Activated naive CD8-positive, alpha-beta T cell treated with anti-CD3 and anti-CD28 coated beads, Interleukin-2, amount 50 U/mL, for 24 hours (primary cell): Measurements from ENCODE around the gene GOLGA3.
A peak's percentile ranks its signal among the peaks of the same experiment; 100 is the strongest.
"Not testable (repeated sequence)": the region's sequence is repeated elsewhere in the genome, so short reads cannot be mapped to it uniquely, and the experiment has no call there.

Source experiments
- ATAC-seq: fragments of 150-1000 bp; cut with Tn5 transposase; one replicate; pipeline ENCODE4 v1.10.0; 2021
- DNase-seq: peaks from one replicate; pipeline ENCODE4 v3.0.0; 2021
- H3K27ac Mint-ChIP-seq: one replicate; pipeline ENCODE4 v1.8.0; 2021; ENCODE audit warnings: mild to moderate bottlenecking, mixed read lengths
- H3K27me3 Mint-ChIP-seq: one replicate; pipeline ENCODE4 v1.8.0; 2021; ENCODE audit warnings: mixed read lengths
- H3K36me3 Mint-ChIP-seq: one replicate; pipeline ENCODE4 v1.8.0; 2021; ENCODE audit warnings: low read depth, mixed read lengths
- H3K4me1 Mint-ChIP-seq: one replicate; pipeline ENCODE4 v1.8.0; 2021; ENCODE audit warnings: mixed read lengths
- H3K4me3 Mint-ChIP-seq: one replicate; pipeline ENCODE4 v1.8.0; 2021; ENCODE audit warnings: mild to moderate bottlenecking, moderate library complexity, mixed read lengths
- H3K9me3 Mint-ChIP-seq: one replicate; pipeline ENCODE4 v1.8.0; 2021; ENCODE audit warnings: mixed read lengths

The GOLGA3 gene, protein sequence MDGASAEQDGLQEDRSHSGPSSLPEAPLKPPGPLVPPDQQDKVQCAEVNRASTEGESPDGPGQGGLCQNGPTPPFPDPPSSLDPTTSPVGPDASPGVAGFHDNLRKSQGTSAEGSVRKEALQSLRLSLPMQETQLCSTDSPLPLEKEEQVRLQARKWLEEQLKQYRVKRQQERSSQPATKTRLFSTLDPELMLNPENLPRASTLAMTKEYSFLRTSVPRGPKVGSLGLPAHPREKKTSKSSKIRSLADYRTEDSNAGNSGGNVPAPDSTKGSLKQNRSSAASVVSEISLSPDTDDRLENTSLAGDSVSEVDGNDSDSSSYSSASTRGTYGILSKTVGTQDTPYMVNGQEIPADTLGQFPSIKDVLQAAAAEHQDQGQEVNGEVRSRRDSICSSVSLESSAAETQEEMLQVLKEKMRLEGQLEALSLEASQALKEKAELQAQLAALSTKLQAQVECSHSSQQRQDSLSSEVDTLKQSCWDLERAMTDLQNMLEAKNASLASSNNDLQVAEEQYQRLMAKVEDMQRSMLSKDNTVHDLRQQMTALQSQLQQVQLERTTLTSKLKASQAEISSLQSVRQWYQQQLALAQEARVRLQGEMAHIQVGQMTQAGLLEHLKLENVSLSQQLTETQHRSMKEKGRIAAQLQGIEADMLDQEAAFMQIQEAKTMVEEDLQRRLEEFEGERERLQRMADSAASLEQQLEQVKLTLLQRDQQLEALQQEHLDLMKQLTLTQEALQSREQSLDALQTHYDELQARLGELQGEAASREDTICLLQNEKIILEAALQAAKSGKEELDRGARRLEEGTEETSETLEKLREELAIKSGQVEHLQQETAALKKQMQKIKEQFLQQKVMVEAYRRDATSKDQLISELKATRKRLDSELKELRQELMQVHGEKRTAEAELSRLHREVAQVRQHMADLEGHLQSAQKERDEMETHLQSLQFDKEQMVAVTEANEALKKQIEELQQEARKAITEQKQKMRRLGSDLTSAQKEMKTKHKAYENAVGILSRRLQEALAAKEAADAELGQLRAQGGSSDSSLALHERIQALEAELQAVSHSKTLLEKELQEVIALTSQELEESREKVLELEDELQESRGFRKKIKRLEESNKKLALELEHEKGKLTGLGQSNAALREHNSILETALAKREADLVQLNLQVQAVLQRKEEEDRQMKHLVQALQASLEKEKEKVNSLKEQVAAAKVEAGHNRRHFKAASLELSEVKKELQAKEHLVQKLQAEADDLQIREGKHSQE (N-terminal part only)

GRCh38 chr12:132828706-132829534 lies at the start of gene GOLGA3:
GOLGA3 (minus strand) TSS chr12:132828869; CDS start chr12:132822128, 6,741 bp downstream.
- H3K27me3 Mint-ChIP-seq: peaks cover 1% of the 10 kb centered on the region

DNA sequence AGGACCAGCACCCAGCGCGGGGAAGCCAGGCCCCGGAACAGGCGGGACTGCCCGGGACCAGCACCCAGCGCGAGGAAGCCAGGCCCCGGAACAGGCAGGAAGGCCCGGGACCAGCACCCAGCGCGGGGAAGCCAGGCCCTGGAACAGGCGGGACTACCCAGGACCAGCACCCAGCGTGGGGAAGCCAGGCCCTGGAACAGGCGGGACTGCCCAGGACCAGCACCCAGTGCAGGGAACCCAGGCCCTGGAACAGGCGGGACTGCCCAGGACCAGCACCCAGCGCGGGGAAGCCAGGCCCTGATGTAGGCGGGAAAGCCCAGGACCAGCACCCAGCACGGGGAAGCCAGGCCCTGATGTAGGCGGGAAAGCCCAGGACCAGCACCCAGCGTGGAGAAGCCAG lies 46.0 kb upstream of the GOLGA3 start:
- Mint-ChIP-seq H3K36me3 (peaks cover 44% of the 10 kb centered on the region), H3K4me1 (peaks cover 18% of the 10 kb centered on the region)
- not testable (repeated sequence) for H3K9me3 Mint-ChIP-seq, ATAC-seq, H3K27ac Mint-ChIP-seq, DNase-seq, H3K27me3 Mint-ChIP-seq, H3K4me3 Mint-ChIP-seq

More at GRCh38 chr12:132828706-132829534, at the start of gene GOLGA3:
- peak; percentile 88 for ATAC-seq
- peak within 1 kb of the TSS; percentile 99 for H3K27ac Mint-ChIP-seq
- no peaks in the 10 kb centered on the region for H3K9me3 Mint-ChIP-seq
- H3K4me3 Mint-ChIP-seq: peak within 1 kb of the TSS; percentile 92
- H3K4me1 Mint-ChIP-seq: peaks cover 51% of the 10 kb centered on the region
- H3K36me3 Mint-ChIP-seq: peaks cover 44% of the 10 kb centered on the region
- peak; percentile 97 for DNase-seq

GRCh38 chr12:132874175-132874574 lies 45.5 kb upstream of the GOLGA3 start:
- Mint-ChIP-seq H3K4me1 (peaks cover 18% of the 10 kb centered on the region), H3K27ac (peak overlapping the region; percentile 52), H3K4me3 (no peak overlapping the region), H3K27me3 (no peaks in the 10 kb centered on the region), H3K36me3 (peaks cover 42% of the 10 kb centered on the region), H3K9me3 (no peaks in the 10 kb centered on the region)
- ATAC-seq (no peak), DNase-seq (no peak)

- ATAC-seq (peak; percentile 73), DNase-seq (peak; percentile 27)
- Mint-ChIP-seq H3K27me3 (no peaks in the 10 kb centered on the region), H3K9me3 (no peaks in the 10 kb centered on the region), H3K27ac (peak overlapping the region; percentile 52), H3K36me3 (peaks cover 42% of the 10 kb centered on the region), H3K4me1 (peaks cover 18% of the 10 kb centered on the region), H3K4me3 (no peak overlapping the region)
Measured at GRCh38 chr12:132873724-132874123, 45.1 kb upstream of the GOLGA3 start.

- peak; percentile 19 for DNase-seq
- ATAC-seq: peak; percentile 74
- Mint-ChIP-seq H3K27ac (peak overlapping the region; percentile 71), H3K9me3 (no peaks in the 10 kb centered on the region), H3K36me3 (peaks cover 46% of the 10 kb centered on the region), H3K4me3 (no peak overlapping the region), H3K27me3 (no peaks in the 10 kb centered on the region), H3K4me1 (peaks cover 18% of the 10 kb centered on the region)
Measured at GRCh38 chr12:132872975-132873421, 44.3 kb upstream of the GOLGA3 start.

DNA sequence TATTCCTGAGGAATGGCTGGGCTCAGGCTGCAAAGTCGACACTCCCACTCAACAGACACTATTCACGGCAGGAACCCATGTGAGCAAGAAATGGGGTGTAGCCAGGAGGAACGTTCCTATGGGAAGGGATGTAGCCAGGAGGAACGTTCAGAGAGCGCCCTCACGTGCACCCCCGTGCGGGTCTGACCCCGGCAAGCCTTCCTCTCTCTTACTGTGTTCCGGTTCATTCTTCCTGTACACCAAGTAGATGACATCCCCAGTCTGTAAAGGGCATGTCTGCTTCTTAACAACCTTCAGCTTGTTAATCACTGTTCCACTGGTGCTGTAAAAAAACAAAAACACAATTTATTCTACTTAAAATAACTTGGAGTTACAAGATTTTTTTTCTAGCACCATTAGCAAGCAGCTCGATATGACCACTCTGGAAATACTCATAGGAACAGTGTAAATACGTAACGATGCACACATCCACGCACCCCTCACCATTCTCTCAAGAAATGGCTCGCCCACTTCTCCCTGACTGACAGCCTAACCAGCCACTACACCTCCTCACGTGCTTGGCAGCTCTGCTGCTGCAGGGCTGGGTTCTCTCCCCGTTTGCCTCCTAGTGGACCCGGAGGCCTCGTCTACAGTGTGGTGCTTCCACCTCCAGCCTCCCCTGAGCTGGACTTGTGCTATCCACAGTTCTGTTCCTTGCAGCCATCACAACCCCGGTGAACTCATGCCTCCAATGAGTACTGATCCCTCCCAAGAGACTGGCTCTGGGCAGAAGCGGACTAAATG lies 43.6 kb upstream of the GOLGA3 start:
- ATAC-seq (peak; percentile 12), DNase-seq (no peak)
- Mint-ChIP-seq H3K27ac (peak overlapping the region; percentile 71), H3K27me3 (no peaks in the 10 kb centered on the region), H3K36me3 (peaks cover 46% of the 10 kb centered on the region), H3K4me3 (no peak overlapping the region), H3K9me3 (no peaks in the 10 kb centered on the region), H3K4me1 (peaks cover 25% of the 10 kb centered on the region)

DNA sequence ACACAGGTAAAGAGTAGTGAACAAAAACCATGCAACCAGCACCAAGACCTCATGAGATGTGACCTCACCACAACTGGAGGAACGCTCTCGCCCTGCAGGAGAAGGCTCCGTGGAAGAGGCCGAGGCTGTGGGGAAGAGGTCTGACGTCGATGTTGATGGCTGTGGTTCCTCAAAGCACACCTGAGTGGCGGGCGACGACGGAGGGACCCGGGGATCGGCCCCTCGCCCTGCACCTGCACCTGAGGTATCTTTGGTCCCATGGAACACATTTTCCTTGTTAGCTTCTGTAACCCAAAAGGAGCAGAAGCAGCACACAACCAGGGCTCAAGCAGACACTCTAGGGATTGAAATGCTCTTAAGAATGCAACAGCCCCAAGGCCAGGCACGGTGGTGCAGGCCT lies 40.9 kb upstream of the GOLGA3 start:
- DNase-seq (no peak), ATAC-seq (no peak)
- H3K27me3 Mint-ChIP-seq: no peaks in the 10 kb centered on the region
- H3K9me3 Mint-ChIP-seq: no peaks in the 10 kb centered on the region
- no peak overlapping the region for H3K27ac Mint-ChIP-seq
- H3K4me1 Mint-ChIP-seq: peaks cover 38% of the 10 kb centered on the region
- H3K36me3 Mint-ChIP-seq: peaks cover 45% of the 10 kb centered on the region
- no peak overlapping the region for H3K4me3 Mint-ChIP-seq

DNA sequence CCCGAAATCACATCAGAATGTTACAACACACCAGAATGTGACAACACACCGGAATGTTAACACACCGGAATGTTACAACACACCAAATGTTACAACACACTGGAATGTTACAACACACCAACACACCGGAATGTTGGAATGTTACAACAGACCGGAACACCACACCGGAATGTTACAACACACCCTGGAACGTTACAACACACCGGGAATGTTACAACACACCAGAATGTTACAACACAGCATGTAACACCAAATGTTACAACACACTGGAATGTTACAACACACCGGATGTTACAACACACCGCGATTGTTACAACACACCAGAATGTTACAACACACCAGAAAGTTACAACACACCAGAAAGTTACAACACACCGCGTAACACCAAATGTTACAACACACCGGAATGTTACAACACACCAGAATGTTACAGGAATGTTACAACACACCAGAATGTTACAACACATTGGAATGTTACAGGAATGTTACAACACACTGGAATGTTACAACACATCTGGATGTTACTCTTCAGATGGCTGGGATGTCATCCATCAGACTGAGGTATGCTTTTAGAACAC lies 37.7 kb upstream of the GOLGA3 start:
- Mint-ChIP-seq H3K27ac (no peak overlapping the region), H3K27me3 (no peaks in the 10 kb centered on the region), H3K9me3 (no peaks in the 10 kb centered on the region), H3K36me3 (peaks cover 32% of the 10 kb centered on the region), H3K4me3 (no peak overlapping the region), H3K4me1 (peaks cover 20% of the 10 kb centered on the region)
- no peak for ATAC-seq
- no peak for DNase-seq

- Mint-ChIP-seq H3K36me3 (peaks cover 32% of the 10 kb centered on the region), H3K4me3 (no peak overlapping the region), H3K9me3 (no peaks in the 10 kb centered on the region), H3K27ac (no peak overlapping the region), H3K4me1 (peaks cover 6% of the 10 kb centered on the region), H3K27me3 (no peaks in the 10 kb centered on the region)
- DNase-seq (no peak), ATAC-seq (no peak)
Measured at GRCh38 chr12:132861558-132861957, 32.9 kb upstream of the GOLGA3 start.

GRCh38 chr12:132858718-132859266 lies 30.1 kb upstream of the GOLGA3 start:
- Mint-ChIP-seq H3K36me3 (peaks cover 42% of the 10 kb centered on the region), H3K27me3 (no peaks in the 10 kb centered on the region), H3K9me3 (no peaks in the 10 kb centered on the region), H3K4me1 (no peaks in the 10 kb centered on the region), H3K27ac (no peak overlapping the region), H3K4me3 (no peak overlapping the region)
- DNase-seq (no peak), ATAC-seq (no peak)

DNA sequence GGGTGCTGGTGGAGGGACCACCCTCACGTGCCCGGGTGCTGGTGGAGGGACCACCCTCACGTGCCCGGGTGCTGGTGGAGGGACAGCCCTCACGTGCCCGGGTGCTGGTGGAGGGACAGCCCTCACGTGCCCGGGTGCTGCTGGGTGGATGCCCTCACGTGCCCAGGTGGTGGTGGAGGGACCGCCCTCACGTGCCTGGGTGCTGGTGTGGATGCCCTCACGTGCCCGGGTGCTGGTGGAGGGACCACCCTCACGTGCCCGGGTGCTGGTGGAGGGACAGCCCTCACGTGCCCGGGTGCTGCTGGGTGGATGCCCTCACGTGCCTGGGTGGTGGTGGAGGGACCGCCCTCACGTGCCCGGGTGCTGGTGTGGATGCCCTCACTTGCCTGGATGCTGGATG lies 28.4 kb upstream of the GOLGA3 start:
- H3K4me1 Mint-ChIP-seq, H3K27me3 Mint-ChIP-seq, H3K9me3 Mint-ChIP-seq, DNase-seq, H3K4me3 Mint-ChIP-seq, ATAC-seq, H3K27ac Mint-ChIP-seq: not testable (repeated sequence)
- H3K36me3 Mint-ChIP-seq: peaks cover 48% of the 10 kb centered on the region

GRCh38 chr12:132856581-132856980 lies 27.9 kb upstream of the GOLGA3 start:
- Mint-ChIP-seq H3K4me1 (no peaks in the 10 kb centered on the region), H3K4me3 (no peak overlapping the region), H3K27ac (no peak overlapping the region), H3K36me3 (peaks cover 48% of the 10 kb centered on the region), H3K27me3 (no peaks in the 10 kb centered on the region), H3K9me3 (no peaks in the 10 kb centered on the region)
- no peak for DNase-seq
- no peak for ATAC-seq
